Keratinocyte (primary cell): ENCODE data around the gene SMIM35. TPM values are rescaled to one million over a fixed set of nuclear protein-coding genes. Genes with fewer than 3 reads are reported as not detected.

Source experiments
- DNase-seq: peaks from one replicate; pipeline ENCODE4 v3.0.0-alpha.2; 2011; ENCODE audit warnings: low read depth, missing footprints, low spot score
- FAIRE-seq: peaks from 2 replicates; lab custom pipeline; 2011; peaks lifted over from hg19 to GRCh38; lab: Jason Lieb, UNC
- H2AFZ ChIP-seq: 2 replicates; pipeline ENCODE4 v1.6.0; 2012; ENCODE audit warnings: low read length, control low read depth, inconsistent platforms; ENCODE audit not compliant: control insufficient read depth
- H3K27ac ChIP-seq: 2 replicates; pipeline ENCODE4 v1.5.1; 2011; ENCODE audit warnings: low read length; ENCODE audit not compliant: control insufficient read depth, insufficient read depth
- H3K27me3 ChIP-seq: 3 replicates; pipeline ENCODE4 v1.6.0; 2011; ENCODE audit warnings: low read length; ENCODE audit not compliant: control insufficient read depth, insufficient read depth; ENCODE audit errors: extremely low read depth
- H3K36me3 ChIP-seq, 2 experiments: 2 replicates in 1 of 2; 3 replicates in 1 of 2; pipeline ENCODE4 v1.5.1; 2011; ENCODE audit warnings: low read length in 2 of 2, mild to moderate bottlenecking in 1 of 2; ENCODE audit not compliant: control insufficient read depth in 2 of 2, insufficient read depth in 2 of 2; ENCODE audit errors: extremely low read depth in 1 of 2
- H3K4me1 ChIP-seq: 3 replicates; pipeline ENCODE4 v1.5.1; 2011; ENCODE audit warnings: low read length; ENCODE audit not compliant: control insufficient read depth, insufficient read depth; ENCODE audit errors: extremely low read depth
- H3K4me2 ChIP-seq: 3 replicates; pipeline ENCODE4 v1.6.0; 2011; ENCODE audit warnings: low read depth, low read length; ENCODE audit not compliant: control insufficient read depth, insufficient read depth; ENCODE audit errors: extremely low read depth
- H3K4me3 ChIP-seq, 3 experiments: fragments of 200-600 bp in 1 of 3; sonication (generic) in 1 of 3; 2 replicates in 2 of 3; 3 replicates in 1 of 3; pipeline ENCODE4 v1.5.1; 2011 to 2016; ENCODE audit warnings: low read length in 3 of 3, mild to moderate bottlenecking in 3 of 3, control low read depth in 2 of 3, inconsistent platforms in 1 of 3, low read depth in 1 of 3, mixed read lengths in 1 of 3, mixed run types in 1 of 3, moderate library complexity in 1 of 3; ENCODE audit not compliant: control insufficient read depth in 2 of 3, insufficient read depth in 2 of 3; ENCODE audit errors: extremely low read depth in 1 of 3
- H3K79me2 ChIP-seq: 2 replicates; pipeline ENCODE4 v1.6.0; 2012; ENCODE audit warnings: low read length; ENCODE audit not compliant: control insufficient read depth, insufficient read depth
- H3K9ac ChIP-seq: 3 replicates; pipeline ENCODE4 v1.6.0; 2011; ENCODE audit warnings: low read length; ENCODE audit not compliant: control insufficient read depth, insufficient read depth; ENCODE audit errors: extremely low read depth
- H3K9me1 ChIP-seq: 3 replicates; pipeline ENCODE4 v1.6.0; 2011; ENCODE audit warnings: low read length; ENCODE audit not compliant: control insufficient read depth, insufficient read depth; ENCODE audit errors: extremely low read depth
- H3K9me3 ChIP-seq: 2 replicates; pipeline ENCODE4 v1.5.1; 2012; ENCODE audit warnings: low read depth, low read length; ENCODE audit not compliant: control insufficient read depth
- H4K20me1 ChIP-seq: 3 replicates; pipeline ENCODE4 v1.6.0; 2011; ENCODE audit warnings: low read length; ENCODE audit not compliant: control insufficient read depth, insufficient read depth; ENCODE audit errors: extremely low read depth
- CTCF ChIP-seq, 3 experiments: IDR thresholded peaks in 1 of 3; conservative IDR thresholded peaks in 1 of 3; optimal IDR thresholded peaks in 1 of 3; 2 replicates in 2 of 3; 3 replicates in 1 of 3; pipeline versions ENCODE3 to v1.5.1; 2011; ENCODE audit warnings: low read length in 3 of 3, mild to moderate bottlenecking in 3 of 3, moderate library complexity in 2 of 3, control low read depth in 1 of 3, inconsistent platforms in 1 of 3; ENCODE audit not compliant: insufficient read depth in 2 of 3; ENCODE audit errors: extremely low read depth in 1 of 3
- EZH2 ChIP-seq: IDR thresholded peaks from one replicate; pipeline ENCODE4 v1.6.1; 2012; ENCODE audit warnings: inconsistent platforms, mild to moderate bottlenecking, low read length, moderate library complexity
- dilution Hi-C: fragments of 300-500 bp; cut with MboI; formaldehyde crosslinking; loops from one replicate; pipeline ENCODE4 v1.7.0; 2020; ENCODE audit warnings: low sequenced_read_pairs; ENCODE audit not compliant: extremely low pct_ligation_motif_present
- polyA plus RNA-seq, 5 experiments: library from polyadenylated mRNA; depleted of rRNA in 3 of 5; stranded (reverse) in 3 of 5; stranded (forward) in 1 of 5; unstranded in 1 of 5; fragments of >200 nt; gene quantifications; 1 replicate in 1 of 5; 2 replicates in 3 of 5; 3 replicates in 1 of 5; pipeline versions ENCODE4 v1.2.1 to v1.2.3, GENCODE V29; 2011 to 2012; ENCODE audit warnings: missing spikeins in 2 of 5, low read depth in 1 of 5, low replicate concordance in 1 of 5

Gene SMIM35
- polyA plus RNA-seq, 1 donor (not counting 4 experiments of a cell fraction or from before 2014, with no cell fraction given): not detected

GRCh38 chr11:118050208-118050891 lies 36.4 kb downstream of the SMIM35 start:
- dilution Hi-C loops: no loop called here
- Histone ChIP-seq H3K36me3 (no peaks in the 10 kb centered on the region), H3K9me1 (peaks cover 2% of the 10 kb centered on the region), H2AFZ (no peak overlapping the region), H3K4me2 (no peak overlapping the region), H3K27me3 (no peaks in the 10 kb centered on the region), H3K9ac (no peak overlapping the region), H4K20me1 (no peaks in the 10 kb centered on the region), H3K79me2 (no peaks in the 10 kb centered on the region), H3K27ac (no peak overlapping the region), H3K9me3 (no peaks in the 10 kb centered on the region), H3K4me3 (no peak overlapping the region), H3K4me1 (peaks cover 10% of the 10 kb centered on the region)
- TF ChIP-seq CTCF (optimal IDR thresholded peaks at IDR 0.05 in 1 of 3, IDR thresholded peaks at IDR 0.05 in 1 of 3, conservative IDR thresholded peaks at IDR 0.05 in 1 of 3; ENCODE audit: extremely low read depth in 1 of 3, insufficient read depth in 2 of 3, low read length in 3 of 3) (no peak), EZH2 (no peak)
- no peak for DNase-seq
- FAIRE-seq: no peak

- Histone ChIP-seq H3K4me3 (no peak overlapping the region), H3K4me1 (peaks cover 10% of the 10 kb centered on the region), H3K9me3 (no peaks in the 10 kb centered on the region), H3K9ac (no peak overlapping the region), H3K4me2 (no peak overlapping the region), H3K79me2 (no peaks in the 10 kb centered on the region), H2AFZ (no peak overlapping the region), H4K20me1 (no peaks in the 10 kb centered on the region), H3K27me3 (no peaks in the 10 kb centered on the region), H3K27ac (no peak overlapping the region), H3K36me3 (no peaks in the 10 kb centered on the region), H3K9me1 (peaks cover 2% of the 10 kb centered on the region)
- dilution Hi-C loops: no loop called here
- FAIRE-seq (no peak), DNase-seq (no peak)
- TF ChIP-seq CTCF (optimal IDR thresholded peaks at IDR 0.05 in 1 of 3, IDR thresholded peaks at IDR 0.05 in 1 of 3, conservative IDR thresholded peaks at IDR 0.05 in 1 of 3; ENCODE audit: extremely low read depth in 1 of 3, insufficient read depth in 2 of 3, low read length in 3 of 3): no peak
- no peak for TF ChIP-seq EZH2
Observed at GRCh38 chr11:118049771-118050170, 37.0 kb downstream of the SMIM35 start.
